GM21390 (cell line): ENCODE measurements around the gene JCAD.
"Not testable (repeated sequence)": the region's sequence is repeated elsewhere in the genome, so short reads cannot be mapped to it uniquely, and the experiment has no call there.

Source experiments
- ATAC-seq: cut with Tn5 transposase; IDR thresholded peaks from one replicate; pipeline ENCODE4 v1.9.1; 2021; ENCODE audit not compliant: unreplicated experiment

Gene JCAD

GRCh38 chr10:30059209-30060107 is at the start of gene JCAD:
Gene JCAD (minus strand): TSS chr10:30059586. CDS start chr10:30047812, 11,774 bp downstream.
- peak; percentile 79 for ATAC-seq

- ATAC-seq: no peak
Measured at GRCh38 chr10:30106987-30107386, 47.6 kb upstream of the JCAD start.

GRCh38 chr10:30103595-30104320 is 44.4 kb upstream of the JCAD start:
- no peak for ATAC-seq

- ATAC-seq: not testable (repeated sequence)
Measured at GRCh38 chr10:30099706-30100105, 40.3 kb upstream of the JCAD start.

- ATAC-seq: no peak
Measured at GRCh38 chr10:30099101-30099500, 39.7 kb upstream of the JCAD start.

GRCh38 chr10:30098629-30099028 is 39.2 kb upstream of the JCAD start:
- ATAC-seq: no peak

- ATAC-seq: no peak
Measured at GRCh38 chr10:30096564-30096963, 37.2 kb upstream of the JCAD start.

GRCh38 chr10:30095631-30096422 is 36.4 kb upstream of the JCAD start:
- no peak for ATAC-seq

GRCh38 chr10:30094601-30095000 is 35.2 kb upstream of the JCAD start:
- no peak for ATAC-seq

GRCh38 chr10:30093303-30093950 is 34.0 kb upstream of the JCAD start:
- no peak for ATAC-seq

- no peak for ATAC-seq
Measured at GRCh38 chr10:30092151-30092790, 32.9 kb upstream of the JCAD start.

GRCh38 chr10:30091136-30091535 is 31.8 kb upstream of the JCAD start:
- ATAC-seq: no peak

- no peak for ATAC-seq
Measured at GRCh38 chr10:30088178-30088577, 28.8 kb upstream of the JCAD start.

- ATAC-seq: no peak
Measured at GRCh38 chr10:30083934-30084333, 24.5 kb upstream of the JCAD start.

GRCh38 chr10:30081182-30081581 is 21.8 kb upstream of the JCAD start:
- ATAC-seq: no peak

- ATAC-seq: no peak
Measured at GRCh38 chr10:30080161-30080560, 20.8 kb upstream of the JCAD start.

GRCh38 chr10:30079408-30079807 is 20.0 kb upstream of the JCAD start:
- no peak for ATAC-seq

- ATAC-seq: no peak
Measured at GRCh38 chr10:30075481-30075880, 16.1 kb upstream of the JCAD start.

- ATAC-seq: no peak
Measured at GRCh38 chr10:30074933-30075332, 15.5 kb upstream of the JCAD start.

GRCh38 chr10:30074090-30074489 is 14.7 kb upstream of the JCAD start:
- no peak for ATAC-seq

- ATAC-seq: no peak
Measured at GRCh38 chr10:30073767-30074060, 14.3 kb upstream of the JCAD start.
